ENCODE measurements around the gene LRP10.

- TF ChIP-seq CTCF (IDR thresholded peaks at IDR 0.05) (no peak), POLR2A (IDR thresholded peaks at IDR 0.05) (no peak)
Observed at GRCh38 chr14:22839159-22839779, 32.3 kb upstream of the LRP10 start.
